ENCODE measurements around the gene CGNL1.

Gene CGNL1

GRCh38 chr15:57551715-57552677, 175.7 kb downstream of the CGNL1 start:
- no peak for DNase-seq (ENCODE audit: low read depth)

GRCh38 chr15:57552678-57553334, 176.5 kb downstream of the CGNL1 start:
- no peak for DNase-seq (ENCODE audit: low read depth)

- no peak for DNase-seq (ENCODE audit: low read depth)
These were observed 177.2 kb downstream of the CGNL1 start for GRCh38 chr15:57553526-57553925.

GRCh38 chr15:57554063-57554811, 177.9 kb downstream of the CGNL1 start:
- no peak for DNase-seq (ENCODE audit: low read depth)

GRCh38 chr15:57554812-57555179, 178.5 kb downstream of the CGNL1 start:
- DNase-seq (ENCODE audit: low read depth), result no peak

GRCh38 chr15:57555270-57555669, 179.0 kb downstream of the CGNL1 start:
- DNase-seq (ENCODE audit: low read depth), result no peak

GRCh38 chr15:57556040-57556439, 179.7 kb downstream of the CGNL1 start:
- no peak for DNase-seq (ENCODE audit: low read depth)

- DNase-seq (ENCODE audit: low read depth), result no peak
These were observed 181.0 kb downstream of the CGNL1 start for GRCh38 chr15:57557267-57557666.

- no peak for DNase-seq (ENCODE audit: low read depth)
These were observed 181.5 kb downstream of the CGNL1 start for GRCh38 chr15:57557810-57558209.

- DNase-seq (ENCODE audit: low read depth), result peak; percentile 13
These were observed 183.6 kb downstream of the CGNL1 start for GRCh38 chr15:57559875-57560274.

- peak; percentile 4 for DNase-seq (ENCODE audit: low read depth)
These were observed 184.9 kb downstream of the CGNL1 start for GRCh38 chr15:57561041-57561711.

GRCh38 chr15:57562196-57562769, 186.0 kb downstream of the CGNL1 start:
- DNase-seq (ENCODE audit: low read depth), result no peak

- DNase-seq (ENCODE audit: low read depth), result no peak
These were observed 187.1 kb downstream of the CGNL1 start for GRCh38 chr15:57563416-57563815.

- no peak for DNase-seq (ENCODE audit: low read depth)
These were observed 189.0 kb downstream of the CGNL1 start for GRCh38 chr15:57565311-57565710.

- DNase-seq (ENCODE audit: low read depth), result no peak
These were observed 190.5 kb downstream of the CGNL1 start for GRCh38 chr15:57566834-57567233.

GRCh38 chr15:57567891-57568290, 191.6 kb downstream of the CGNL1 start:
- no peak for DNase-seq (ENCODE audit: low read depth)

GRCh38 chr15:57568299-57568698, 192.0 kb downstream of the CGNL1 start:
- no peak for DNase-seq (ENCODE audit: low read depth)

- DNase-seq (ENCODE audit: low read depth), result no peak
These were observed 194.0 kb downstream of the CGNL1 start for GRCh38 chr15:57570340-57570739.

- no peak for DNase-seq (ENCODE audit: low read depth)
These were observed 194.7 kb downstream of the CGNL1 start for GRCh38 chr15:57570994-57571393.

- DNase-seq (ENCODE audit: low read depth), result no peak
These were observed 195.4 kb downstream of the CGNL1 start for GRCh38 chr15:57571725-57572124.

GRCh38 chr15:57572468-57572867, 196.2 kb downstream of the CGNL1 start:
- DNase-seq (ENCODE audit: low read depth), result no peak

GRCh38 chr15:57573151-57573550, 196.8 kb downstream of the CGNL1 start:
- no peak for DNase-seq (ENCODE audit: low read depth)
